H1 (cell line): Measurements from ENCODE around the gene ARMH3. TPM values are rescaled to one million over a fixed set of nuclear protein-coding genes. Genes with fewer than 3 reads are reported as not detected.

Source experiments
- CTCF ChIA-PET: fragments of 300-600 bp; sonication (Branson Sonifier 250); formaldehyde crosslinking; loops from one replicate; lab custom pipeline; 2021; ENCODE audit not compliant: partially characterized antibody; lab: Charles Lee
- POLR2A ChIA-PET: fragments of 300-600 bp; sonication (Branson Sonifier 250); formaldehyde crosslinking; loops from one replicate; lab custom pipeline; 2021; ENCODE audit warnings: inconsistent platforms; ENCODE audit not compliant: partially characterized antibody; lab: Charles Lee
- DNase-seq, 2 experiments: peaks; one replicate each; pipeline versions ENCODE4 v3.0.0 to v3.0.0-alpha.2; 2010 to 2022; ENCODE audit warnings: low spot score in 2 of 2, low read depth in 1 of 2, mixed read lengths in 1 of 2
- FAIRE-seq: peaks from 2 replicates; lab custom pipeline; 2011; peaks lifted over from hg19 to GRCh38; lab: Jason Lieb, UNC
- H2AFZ ChIP-seq: 2 replicates; pipeline ENCODE4 v1.8.1; 2012; ENCODE audit warnings: low read length, inconsistent platforms
- H2AK5ac ChIP-seq: 2 replicates; pipeline ENCODE4 v1.6.1; 2013; ENCODE audit warnings: low read depth, low read length
- H2BK120ac ChIP-seq: replicated peaks from 2 replicates; pipeline ENCODE3; 2013; ENCODE audit warnings: low read depth, low read length, inconsistent platforms
- H2BK12ac ChIP-seq: 2 replicates; pipeline ENCODE4 v1.6.1; 2013; ENCODE audit warnings: low read depth, low read length
- H2BK15ac ChIP-seq: 2 replicates; pipeline ENCODE4 v1.6.1; 2013; ENCODE audit warnings: low read length
- H2BK20ac ChIP-seq: 2 replicates; pipeline ENCODE4 v1.6.1; 2013; ENCODE audit warnings: low read length
- H2BK5ac ChIP-seq: 2 replicates; pipeline ENCODE4 v1.6.1; 2013; ENCODE audit warnings: low read depth, low read length
- H3K14ac ChIP-seq: 2 replicates; pipeline ENCODE4 v1.6.1; 2013; ENCODE audit warnings: inconsistent platforms; ENCODE audit not compliant: insufficient read length
- H3K18ac ChIP-seq: 2 replicates; pipeline ENCODE4 v1.6.1; 2013; ENCODE audit warnings: low read length; ENCODE audit errors: extremely low read depth
- H3K23ac ChIP-seq: 2 replicates; pipeline ENCODE4 v1.6.1; 2013; ENCODE audit warnings: inconsistent platforms; ENCODE audit not compliant: insufficient read length
- H3K23me2 ChIP-seq: 2 replicates; pipeline ENCODE4 v1.6.1; 2013; ENCODE audit warnings: low read depth, low read length
- H3K27ac ChIP-seq: 2 replicates; pipeline ENCODE4 v1.6.1; 2011; ENCODE audit warnings: low read depth, low read length, inconsistent platforms
- H3K27me3 ChIP-seq, 4 experiments: replicated peaks in 1 of 4; 1 replicate in 1 of 4; 2 replicates in 3 of 4; pipeline versions ENCODE4 v1.6.1 to v1.8.1; 2011 to 2013; ENCODE audit warnings: low read length in 3 of 4, mild to moderate bottlenecking in 3 of 4, inconsistent platforms in 2 of 4, mixed read lengths in 2 of 4, moderate library complexity in 1 of 4; ENCODE audit not compliant: control insufficient read depth in 3 of 4, insufficient read depth in 3 of 4; ENCODE audit errors: extremely low read depth in 1 of 4
- H3K36me3 ChIP-seq, 4 experiments: 2 replicates each; pipeline versions ENCODE4 v1.6.1 to v1.8.1; 2011 to 2013; ENCODE audit warnings: mild to moderate bottlenecking in 4 of 4, low read length in 3 of 4, moderate library complexity in 2 of 4, control low read depth in 1 of 4, inconsistent platforms in 1 of 4; ENCODE audit not compliant: insufficient read depth in 4 of 4, control insufficient read depth in 2 of 4
- H3K4ac ChIP-seq: replicated peaks from 2 replicates; pipeline ENCODE3; 2013; ENCODE audit warnings: low read length, low read depth, mixed read lengths, inconsistent platforms; ENCODE audit not compliant: insufficient read length
- H3K4me1 ChIP-seq, 4 experiments: replicated peaks in 1 of 4; 1 replicate in 1 of 4; 2 replicates in 3 of 4; pipeline versions ENCODE4 v1.6.1 to v1.8.1; 2011 to 2013; ENCODE audit warnings: low read length in 3 of 4, inconsistent platforms in 2 of 4, mixed read lengths in 1 of 4; ENCODE audit not compliant: insufficient read depth in 4 of 4, control insufficient read depth in 3 of 4
- H3K4me2 ChIP-seq, 2 experiments: 2 replicates each; pipeline versions ENCODE4 v1.6.1 to v1.8.1; 2011 to 2013; ENCODE audit warnings: low read depth in 2 of 2, low read length in 2 of 2, control low read depth in 1 of 2, inconsistent platforms in 1 of 2, mild to moderate bottlenecking in 1 of 2; ENCODE audit not compliant: insufficient read depth in 1 of 2
- H3K4me3 ChIP-seq, 4 experiments: fragments of 200-600, 300-600 bp in 1 of 4; sonication (generic), shearing (Covaris generic), sonication (Bioruptor Twin) in 1 of 4; 2 replicates each; pipeline versions ENCODE4 v1.5.1 to v1.8.1; 2011 to 2016; ENCODE audit warnings: low read length in 4 of 4, low read depth in 3 of 4, control low read depth in 2 of 4, inconsistent platforms in 2 of 4, mild to moderate bottlenecking in 2 of 4, mixed read lengths in 1 of 4, moderate library complexity in 1 of 4; ENCODE audit not compliant: insufficient read depth in 2 of 4; ENCODE audit errors: extremely low read depth in 1 of 4
- H3K56ac ChIP-seq: replicated peaks from 2 replicates; pipeline ENCODE3; 2013; ENCODE audit warnings: low read depth, mild to moderate bottlenecking, mixed read lengths, low read length, inconsistent platforms; ENCODE audit not compliant: insufficient read length
- H3K79me1 ChIP-seq: 2 replicates; pipeline ENCODE4 v1.6.1; 2013; ENCODE audit warnings: low read depth, low read length, control low read depth
- H3K79me2 ChIP-seq, 2 experiments: 2 replicates each; pipeline versions ENCODE4 v1.6.1 to v1.8.1; 2012 to 2013; ENCODE audit warnings: low read length in 2 of 2, mild to moderate bottlenecking in 2 of 2, inconsistent platforms in 1 of 2; ENCODE audit not compliant: insufficient read depth in 2 of 2, control insufficient read depth in 1 of 2
- H3K9ac ChIP-seq, 4 experiments: replicated peaks in 1 of 4; 1 replicate in 1 of 4; 2 replicates in 3 of 4; pipeline versions ENCODE4 v1.6.1 to v1.8.1; 2011 to 2013; ENCODE audit warnings: low read depth in 3 of 4, low read length in 3 of 4, control low read depth in 2 of 4, mild to moderate bottlenecking in 2 of 4, moderate library complexity in 2 of 4, inconsistent platforms in 1 of 4; ENCODE audit errors: extremely low read depth in 1 of 4
- H3K9me3 ChIP-seq, 2 experiments: 2 replicates each; pipeline versions ENCODE4 v1.6.1 to v1.8.1; 2012 to 2013; ENCODE audit warnings: mild to moderate bottlenecking in 2 of 2, moderate library complexity in 2 of 2, control low read depth in 1 of 2, inconsistent platforms in 1 of 2, low read depth in 1 of 2, low read length in 1 of 2, mixed read lengths in 1 of 2; ENCODE audit not compliant: insufficient read depth in 2 of 2
- H4K20me1 ChIP-seq, 2 experiments: replicated peaks in 1 of 2; 2 replicates each; pipeline versions ENCODE3 to v1.8.1; 2011 to 2013; ENCODE audit warnings: inconsistent platforms in 2 of 2, low read length in 2 of 2, mild to moderate bottlenecking in 1 of 2; ENCODE audit not compliant: insufficient read depth in 2 of 2, control insufficient read depth in 1 of 2
- H4K5ac ChIP-seq: 2 replicates; pipeline ENCODE4 v1.6.1; 2013; ENCODE audit warnings: low read length, low read depth, mixed read lengths, inconsistent platforms; ENCODE audit not compliant: insufficient read length
- H4K8ac ChIP-seq: 2 replicates; pipeline ENCODE4 v1.8.0; 2013; ENCODE audit warnings: mild to moderate bottlenecking, moderate library complexity, low read length, inconsistent platforms; ENCODE audit not compliant: insufficient read depth; ENCODE audit errors: extremely low read depth
- H4K91ac ChIP-seq: replicated peaks from 2 replicates; pipeline ENCODE3; 2013; ENCODE audit warnings: low read length, mixed read lengths, inconsistent platforms; ENCODE audit not compliant: insufficient read length
- WGBS, 2 experiments: shearing (Covaris generic) in 1 of 2; methylation state at CpG; one replicate each; pipeline versions ENCODE4 v1.1.6 to v1.1.7; 2013 to 2015; ENCODE audit warnings: low lambda C conversion rate in 2 of 2, mixed read lengths in 2 of 2, inconsistent platforms in 1 of 2, low coverage in 1 of 2, missing lambda C conversion rate in 1 of 2; ENCODE audit not compliant: insufficient replicate concordance in 2 of 2, insufficient coverage in 1 of 2, insufficient read length in 1 of 2; ENCODE audit errors: extremely low coverage in 1 of 2, missing lambda C conversion rate in 1 of 2; 5-methylcytosine and 5-hydroxymethylcytosine counted together
- polyA plus RNA-seq, 7 experiments: library from polyadenylated mRNA; depleted of rRNA in 3 of 7; stranded (reverse) in 5 of 7; unstranded in 2 of 7; fragments of >200 nt in 5 of 7; fragments of 200-250 nt in 2 of 7; gene quantifications; 1 replicate in 5 of 7; 2 replicates in 1 of 7; 4 replicates in 1 of 7; pipeline versions ENCODE4 v1.2.1 to v1.2.3, GENCODE V29; 2011 to 2013; ENCODE audit warnings: missing spikeins in 2 of 7, mixed read lengths in 2 of 7
- total RNA-seq: library from RNA; stranded (reverse); fragmentation: NEBNext Ultra II Directional; extraction: Animal tissue kit (Norgen Biotek cat#: 25700); gene quantifications from 2 replicates; pipeline ENCODE4 v1.2.1, GENCODE V29; 2021

The ARMH3 gene
- total and polyA plus RNA-seq, 2 of the 8 experiments (the other 6 are each of a cell fraction or from before 2014, with no cell fraction given), result 11.6 to 18.3 TPM

DNA sequence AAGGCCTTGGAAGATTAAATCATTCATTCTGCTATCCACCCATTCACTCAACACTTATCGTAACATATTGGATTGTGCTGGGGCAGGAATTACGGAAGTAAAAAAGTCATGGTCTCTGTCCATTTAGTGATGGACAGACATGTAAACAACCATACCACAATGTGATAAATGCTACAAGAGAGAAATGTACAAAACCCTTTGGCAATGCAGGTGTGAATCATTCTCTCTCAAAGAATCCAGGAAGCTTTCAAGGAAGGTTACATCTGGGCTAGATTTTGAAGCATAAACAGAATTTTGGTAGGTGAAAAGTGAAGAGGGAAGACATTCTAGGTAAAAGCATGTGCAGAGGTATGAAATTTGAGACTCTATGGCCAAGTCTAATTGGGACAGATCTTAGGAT lies 150.7 kb downstream of the ARMH3 start:
- H2BK15ac ChIP-seq, result no peak overlapping the region
- H4K5ac ChIP-seq, result no peak overlapping the region
- no peak overlapping the region for H3K27ac ChIP-seq
- H3K23me2 ChIP-seq, result no peaks in the 10 kb centered on the region
- no peak overlapping the region for H2BK5ac ChIP-seq
- no peak overlapping the region for H2BK20ac ChIP-seq
- no peak overlapping the region for H2AFZ ChIP-seq
- peaks cover 6 to 28% (median 18%) of the 10 kb centered on the region in 4 experiments; a peak in 6 of 7 replicates for H3K4me1 ChIP-seq
- no peak overlapping the region for H3K14ac ChIP-seq
- H4K91ac ChIP-seq, result no peak overlapping the region
- FAIRE-seq (no peak), DNase-seq (no peak)
- no peak overlapping the region for H3K56ac ChIP-seq
- H3K4me3 ChIP-seq, result no peak overlapping the region
- H3K79me2 ChIP-seq, result no peaks in the 10 kb centered on the region
- H3K9me3 ChIP-seq, result no peaks in the 10 kb centered on the region
- 94% methylated on average over 2 of the region's 2 CpGs; no CpG with 5 or more reads in 1 of the 2 experiments for WGBS, 2 experiments
- H3K36me3 ChIP-seq, result no peaks in the 10 kb centered on the region
- POLR2A ChIA-PET, result no interaction called here
- H3K27me3 ChIP-seq, result no peaks in the 10 kb centered on the region; a peak in 1 of 7 replicates
- H2BK12ac ChIP-seq, result no peak overlapping the region
- no peak overlapping the region; a peak in 1 of 7 replicates for H3K9ac ChIP-seq
- no peaks in the 10 kb centered on the region for H4K20me1 ChIP-seq
- no peak overlapping the region for H3K23ac ChIP-seq
- H3K4me2 ChIP-seq, result no peak overlapping the region
- no peak overlapping the region for H3K18ac ChIP-seq
- H2BK120ac ChIP-seq, result no peak overlapping the region
- H4K8ac ChIP-seq, result no peak overlapping the region
- H3K79me1 ChIP-seq, result no peaks in the 10 kb centered on the region
- H2AK5ac ChIP-seq, result no peak overlapping the region
- CTCF ChIA-PET, result interaction anchor here (0.6 to 1.3 kb wide), 2 partner anchors 18 to 104 kb away, joined by 4 read pairs; no protein-coding TSS in a partner anchor
- H3K4ac ChIP-seq, result no peak overlapping the region
